Ovary (tissue), 9 donors: ENCODE results near the gene PCBP3. TPM values are rescaled to one million over a fixed set of nuclear protein-coding genes. Genes with fewer than 3 reads are reported as not detected.
"Not testable (repeated sequence)": the region's sequence is repeated elsewhere in the genome, so short reads cannot be mapped to it uniquely, and the experiment has no call there.

Experiments
- DNase-seq, 5 donors: peaks; one replicate each; pipeline ENCODE4 v3.0.0-alpha.2; 2019 to 2020
- H3K27ac ChIP-seq, 2 donors: fragments of 200-600 bp; one replicate each; pipeline versions ENCODE4 v1.5.1 to v1.8.0; 2019 to 2022
- H3K27me3 ChIP-seq: fragments of 200-600 bp; one replicate; pipeline ENCODE4 v1.8.0; 2022
- H3K36me3 ChIP-seq: fragments of 200-600 bp; sonication (generic); one replicate; pipeline ENCODE4 v1.5.1; 2019
- H3K4me1 ChIP-seq: one replicate; pipeline ENCODE4 v1.8.1; 2013; ENCODE audit warnings: mild to moderate bottlenecking, moderate library complexity; ENCODE audit not compliant: insufficient read depth
- H3K4me3 ChIP-seq: fragments of 200-600 bp; sonication (generic); one replicate; pipeline ENCODE4 v1.5.1; 2017
- H3K9me3 ChIP-seq, 2 donors: fragments of 200-600 bp in 1 of 2; sonication (generic) in 1 of 2; one replicate each; pipeline versions ENCODE4 v1.5.1 to v1.8.1; 2013 to 2019; ENCODE audit warnings: mild to moderate bottlenecking in 1 of 2, moderate library complexity in 1 of 2
- EP300 ChIP-seq: sonication (generic); formaldehyde crosslinking; IDR thresholded peaks from one replicate; pipeline ENCODE4 v1.6.1; 2017; ENCODE audit warnings: antibody characterized with exemption
- POLR2A ChIP-seq: fragments of 450-650 bp; IDR thresholded peaks from one replicate; pipeline ENCODE4 v1.6.1; 2017; ENCODE audit warnings: antibody characterized with exemption, mild to moderate bottlenecking, moderate library complexity
- WGBS, 3 donors: extraction: QIAGEN DNeasy Blood & Tissue Kit in 1 of 3; methylation state at CpG; one replicate each; pipeline versions ENCODE4 v1.1.5 to v1.1.7; 2013 to 2017; 5-methylcytosine and 5-hydroxymethylcytosine counted together
- intact Hi-C, 4 donors: fragments of 100-400 bp; cut with DNase I; formaldehyde crosslinking; loops; one replicate each; pipeline versions ENCODE4 v1.11.0 to v1.15.1; 2022 to 2023
- polyA plus RNA-seq, 2 donors: library from polyadenylated mRNA; stranded (reverse); fragments of 200-250 nt in 1 of 2; fragments of 350-450 nt in 1 of 2; fragmentation: Illumina TruSeq in 1 of 2; extraction: RNeasy Lipid Tissue Mini Kit (QIAGEN cat#74804) in 1 of 2; gene quantifications; one replicate each; pipeline ENCODE4 v1.2.3, GENCODE V29; 2013 to 2014
- total RNA-seq, 7 donors: library from RNA; depleted of rRNA in 2 of 7; stranded (reverse); fragments of >200 nt in 2 of 7; fragmentation: NEBNext Ultra II Directional in 3 of 7; extraction: Animal tissue kit (Norgen Biotek cat#: 25700) in 3 of 7; gene quantifications; one replicate each; pipeline versions ENCODE4 v1.1.0 to v1.2.4, GENCODE V29; 2016 to 2023
- TF ChIP-seq, protein P1 (sequence below), 3 donors: fragments of 450-650 bp in 2 of 3; fragments of 200-600 bp in 1 of 3; IDR thresholded peaks; one replicate each; pipeline versions ENCODE4 v1.5.1 to v1.8.0; 2016 to 2022; ENCODE audit warnings: antibody characterized with exemption in 3 of 3, mild to moderate bottlenecking in 1 of 3
- donor health status: DM: no; HTN: no; CAD: no; lungs with moderate emphysema.
- donor health status: DM: no; HTN: no; CAD: no.
- donor health status: Bipolar disorder and iron deficiency.
- donor health status: DM: yes; HTN: yes; CAD: no.
- donor health status: DM: no; HTN: no; CAD: no.
- donor health status: DM: yes; HTN: yes; CAD: no.

Gene PCBP3
- total and polyA plus RNA-seq, 9 donors, result 2.4 to 10.1 (median 5.4) TPM

DNA sequence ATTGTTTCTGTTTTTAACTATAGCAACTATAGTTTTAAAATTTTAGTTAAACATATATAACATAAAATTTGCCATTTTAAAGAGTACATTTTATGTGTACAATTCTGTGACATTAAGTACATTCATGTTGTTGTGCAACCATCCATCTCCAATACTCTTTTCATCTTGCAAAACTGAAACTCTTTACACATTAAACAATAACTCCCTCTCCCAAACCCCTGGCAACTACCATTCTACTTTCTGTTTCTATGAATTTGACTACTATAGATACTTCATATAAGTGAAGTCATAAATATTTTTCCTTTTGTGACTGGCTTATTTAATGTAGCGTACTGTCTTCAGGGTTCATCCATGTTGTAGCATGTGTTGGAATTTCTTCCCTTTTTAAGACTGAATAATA lies 25.9 kb downstream of the PCBP3 start:
- intact Hi-C loops, result no loop called here
- H3K4me1 ChIP-seq, result no peaks in the 10 kb centered on the region
- no peak overlapping the region for H3K27ac ChIP-seq
- H3K9me3 ChIP-seq, result no peaks in the 10 kb centered on the region
- H3K36me3 ChIP-seq, result no peaks in the 10 kb centered on the region
- H3K27me3 ChIP-seq, result no peaks in the 10 kb centered on the region
- H3K4me3 ChIP-seq, result no peak overlapping the region
- TF ChIP-seq POLR2A (no peak), EP300 (no peak)
- TF ChIP-seq, protein P1, sequence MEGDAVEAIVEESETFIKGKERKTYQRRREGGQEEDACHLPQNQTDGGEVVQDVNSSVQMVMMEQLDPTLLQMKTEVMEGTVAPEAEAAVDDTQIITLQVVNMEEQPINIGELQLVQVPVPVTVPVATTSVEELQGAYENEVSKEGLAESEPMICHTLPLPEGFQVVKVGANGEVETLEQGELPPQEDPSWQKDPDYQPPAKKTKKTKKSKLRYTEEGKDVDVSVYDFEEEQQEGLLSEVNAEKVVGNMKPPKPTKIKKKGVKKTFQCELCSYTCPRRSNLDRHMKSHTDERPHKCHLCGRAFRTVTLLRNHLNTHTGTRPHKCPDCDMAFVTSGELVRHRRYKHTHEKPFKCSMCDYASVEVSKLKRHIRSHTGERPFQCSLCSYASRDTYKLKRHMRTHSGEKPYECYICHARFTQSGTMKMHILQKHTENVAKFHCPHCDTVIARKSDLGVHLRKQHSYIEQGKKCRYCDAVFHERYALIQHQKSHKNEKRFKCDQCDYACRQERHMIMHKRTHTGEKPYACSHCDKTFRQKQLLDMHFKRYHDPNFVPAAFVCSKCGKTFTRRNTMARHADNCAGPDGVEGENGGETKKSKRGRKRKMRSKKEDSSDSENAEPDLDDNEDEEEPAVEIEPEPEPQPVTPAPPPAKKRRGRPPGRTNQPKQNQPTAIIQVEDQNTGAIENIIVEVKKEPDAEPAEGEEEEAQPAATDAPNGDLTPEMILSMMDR (IDR thresholded peaks at IDR 0.05), result no peak
- WGBS, 3 donors, result 91 to 97% (median 93%) methylated on average over 1 of the region's 1 CpG
- no peak for DNase-seq

DNA sequence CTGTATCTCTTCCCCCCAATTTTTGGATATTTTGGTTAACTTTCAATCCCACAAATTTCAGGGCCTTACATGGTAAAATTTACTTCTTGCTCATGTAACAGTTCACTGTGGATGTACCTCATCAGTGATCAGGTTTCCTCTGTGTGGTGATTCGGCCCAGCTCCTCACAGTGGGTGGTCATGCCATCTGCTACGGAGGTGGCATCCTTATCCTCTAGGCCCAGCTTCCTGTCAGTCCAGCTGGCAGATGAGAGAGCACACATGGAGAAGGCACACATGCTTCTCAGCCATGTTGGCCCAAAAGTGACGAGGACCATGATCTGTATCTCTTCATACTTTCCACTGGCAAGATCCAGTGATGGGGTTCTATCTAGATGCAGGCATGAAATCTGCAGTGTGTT lies 27.2 kb downstream of the PCBP3 start:
- TF ChIP-seq POLR2A, result no peak
- no peak for TF ChIP-seq EP300
- TF ChIP-seq, protein P1 (IDR thresholded peaks at IDR 0.05), result no peak
- intact Hi-C loops, result no loop called here
- DNase-seq, result no peak
- H3K4me3 ChIP-seq, result no peak overlapping the region
- no peak overlapping the region for H3K27ac ChIP-seq
- H3K27me3 ChIP-seq, result no peaks in the 10 kb centered on the region
- H3K9me3 ChIP-seq, result no peaks in the 10 kb centered on the region
- no peaks in the 10 kb centered on the region for H3K4me1 ChIP-seq
- no peaks in the 10 kb centered on the region for H3K36me3 ChIP-seq
- WGBS, 3 donors, result 74 to 84% (median 83%) methylated on average over 3 of the region's 3 CpGs

DNA sequence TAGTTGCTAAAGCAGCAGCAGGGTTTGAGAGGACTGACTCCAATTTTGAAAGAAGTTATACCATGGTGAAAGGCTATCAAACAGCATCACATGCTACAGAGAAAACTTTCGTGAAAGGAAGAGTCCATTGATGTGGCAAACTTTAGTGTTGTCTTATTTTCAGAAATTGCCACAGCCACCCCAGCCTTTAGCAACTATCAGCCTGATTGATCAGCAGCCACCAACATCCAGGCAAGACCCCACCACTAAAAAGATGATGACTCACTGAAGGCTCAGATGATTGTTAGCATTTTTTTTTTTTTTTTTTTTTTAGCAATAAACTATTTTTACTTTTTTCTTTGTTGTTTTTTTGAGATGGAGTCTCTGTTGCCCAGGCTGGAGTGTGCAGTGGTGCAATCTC lies 35.3 kb downstream of the PCBP3 start:
- intact Hi-C loops, result not testable (repeated sequence)

DNA sequence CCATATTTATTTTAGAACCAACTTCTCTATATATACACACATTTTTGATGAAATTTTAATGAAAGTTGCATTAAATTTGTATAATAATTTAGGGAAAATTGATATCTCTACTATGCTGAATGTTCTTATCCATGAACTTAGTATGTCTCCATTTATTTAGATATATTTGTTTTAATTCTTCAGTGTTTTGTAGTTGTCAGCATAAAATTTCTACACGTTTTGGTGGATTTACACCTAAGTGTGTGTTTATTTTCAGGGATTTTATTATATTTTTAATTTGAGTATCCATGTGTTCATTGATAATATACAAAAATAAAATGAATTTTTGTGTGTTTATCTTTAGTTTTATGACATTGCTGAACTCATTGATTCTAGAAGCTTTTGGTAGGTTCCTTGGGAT lies 36.7 kb downstream of the PCBP3 start:
- Histone ChIP-seq H3K9me3 (no peaks in the 10 kb centered on the region), H3K4me1 (no peaks in the 10 kb centered on the region), H3K27me3 (no peaks in the 10 kb centered on the region), H3K27ac (no peak overlapping the region), H3K4me3 (no peak overlapping the region), H3K36me3 (no peaks in the 10 kb centered on the region)
- intact Hi-C loops, result no loop called here
- DNase-seq, result no peak
- 62 to 90% (median 76%) methylated on average over 1 of the region's 1 CpG for WGBS, 3 donors
- TF ChIP-seq POLR2A, result no peak
- TF ChIP-seq, protein P1 (IDR thresholded peaks at IDR 0.05), result no peak
- no peak for TF ChIP-seq EP300

More for the DNA sequence above, 35.3 kb downstream of the PCBP3 start:
- not testable (repeated sequence) for H3K27ac ChIP-seq, H3K27me3 ChIP-seq, H3K4me3 ChIP-seq, H3K9me3 ChIP-seq, H3K36me3 ChIP-seq, H3K4me1 ChIP-seq, DNase-seq
- WGBS, 3 donors, result 89 to 100% (median 100%) methylated on average over 1 of the region's 1 CpG

DNA sequence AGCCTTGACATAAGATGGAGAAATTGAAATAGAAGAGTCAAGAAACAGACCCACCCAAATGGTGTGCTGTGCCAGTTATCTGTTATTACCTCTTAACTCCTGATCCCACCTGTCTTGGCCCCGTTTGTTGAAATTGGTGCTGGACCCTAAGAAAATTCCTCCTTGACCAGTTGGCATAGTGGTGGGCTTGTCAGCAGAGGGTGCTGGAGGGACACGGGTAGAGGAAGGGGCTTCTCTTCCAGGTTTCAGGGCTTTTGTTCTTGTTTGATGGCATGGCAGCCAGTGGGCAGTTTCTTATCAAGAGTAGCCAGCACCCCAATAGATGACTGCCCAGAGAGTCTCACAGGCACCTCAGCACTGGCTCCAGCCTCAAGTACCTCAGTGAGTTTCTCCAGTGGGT lies 51.6 kb downstream of the PCBP3 start:
- intact Hi-C loops, result no loop called here
- Histone ChIP-seq H3K9me3 (no peaks in the 10 kb centered on the region), H3K27ac (no peak overlapping the region), H3K27me3 (no peaks in the 10 kb centered on the region), H3K36me3 (no peaks in the 10 kb centered on the region), H3K4me3 (no peak overlapping the region), H3K4me1 (no peaks in the 10 kb centered on the region)
- DNase-seq, result no peak
- WGBS, 3 donors, result 18 to 33% (median 26%) methylated on average over 2 of the region's 2 CpGs
- TF ChIP-seq EP300 (no peak), POLR2A (no peak)
- TF ChIP-seq, protein P1 (IDR thresholded peaks at IDR 0.05), result no peak
